Left renal pelvis (tissue), 4 donors: Measurements from ENCODE around the gene TRPM8. TPM values are rescaled to one million over a fixed set of nuclear protein-coding genes. Genes with fewer than 3 reads are reported as not detected.
"Not testable (repeated sequence)": the region's sequence is repeated elsewhere in the genome, so short reads cannot be mapped to it uniquely, and the experiment has no call there.

ENCODE experiments used
- DNase-seq, 4 donors: peaks; one replicate each; pipeline ENCODE4 v3.0.0-alpha.2; 2013; ENCODE audit warnings: low read depth in 4 of 4, low spot score in 3 of 4
- polyA plus RNA-seq, 4 donors: library from polyadenylated mRNA; unstranded; fragments of 120-200 nt; gene quantifications; one replicate each; pipeline ENCODE4 v1.2.1, GENCODE V29; 2013; ENCODE audit not compliant: insufficient read length in 4 of 4

TRPM8 gene
- polyA plus RNA-seq, 4 donors = 0.26 to 0.29 TPM; not detected in 2

- no peak for DNase-seq
These were observed 18.3 kb downstream of the TRPM8 start for GRCh38 chr2:233935426-233935825.

- no peak for DNase-seq
These were observed 18.9 kb downstream of the TRPM8 start for GRCh38 chr2:233936089-233936488.

- DNase-seq = peak in 1 of 4 donors; percentile 17
These were observed 21.6 kb downstream of the TRPM8 start for GRCh38 chr2:233938676-233939370.

- no peak for DNase-seq
These were observed 23.5 kb downstream of the TRPM8 start for GRCh38 chr2:233940376-233941276.

- DNase-seq = no peak
These were observed 25.6 kb downstream of the TRPM8 start for GRCh38 chr2:233942731-233943130.

GRCh38 chr2:233944269-233944668 lies 27.1 kb downstream of the TRPM8 start:
- DNase-seq = no peak

- no peak for DNase-seq
These were observed 27.5 kb downstream of the TRPM8 start for GRCh38 chr2:233944722-233945121.

GRCh38 chr2:233945146-233945545 lies 28.0 kb downstream of the TRPM8 start:
- DNase-seq = no peak

GRCh38 chr2:233950078-233950825 lies 33.1 kb downstream of the TRPM8 start:
- DNase-seq = no peak

- DNase-seq = no peak
These were observed 35.2 kb downstream of the TRPM8 start for GRCh38 chr2:233952335-233952734.

- no peak for DNase-seq
These were observed 36.1 kb downstream of the TRPM8 start for GRCh38 chr2:233953087-233953801.

- DNase-seq = no peak
These were observed 43.0 kb downstream of the TRPM8 start for GRCh38 chr2:233960203-233960602.

GRCh38 chr2:233961905-233962304 lies 44.7 kb downstream of the TRPM8 start:
- DNase-seq = no peak

GRCh38 chr2:233964581-233964980 lies 47.4 kb downstream of the TRPM8 start:
- DNase-seq = no peak

GRCh38 chr2:233965032-233965603 lies 47.9 kb downstream of the TRPM8 start:
- no peak for DNase-seq

- not testable (repeated sequence) for DNase-seq
These were observed 48.5 kb downstream of the TRPM8 start for GRCh38 chr2:233965646-233966045.

- no peak for DNase-seq
These were observed 49.2 kb downstream of the TRPM8 start for GRCh38 chr2:233966388-233966787.

GRCh38 chr2:233967164-233967563 lies 50.0 kb downstream of the TRPM8 start:
- no peak for DNase-seq

GRCh38 chr2:233968556-233968955 lies 51.4 kb downstream of the TRPM8 start:
- no peak for DNase-seq

GRCh38 chr2:233972460-233972859 lies 55.3 kb downstream of the TRPM8 start:
- DNase-seq = not testable (repeated sequence)
